GM10266 (cell line): ENCODE data around the gene SCFD1.

Experiments used
- DNase-seq: peaks from one replicate; pipeline ENCODE4 v3.0.0; 2012; ENCODE audit errors: extremely low spot score
- TF ChIP-seq, protein P1 (sequence below): IDR thresholded peaks from 2 replicates; pipeline ENCODE4 v1.5.1; 2012; ENCODE audit warnings: mild to moderate bottlenecking, low read depth; ENCODE audit not compliant: control insufficient read depth, insufficient read depth; ENCODE audit errors: missing control alignments

The SCFD1 gene

DNA sequence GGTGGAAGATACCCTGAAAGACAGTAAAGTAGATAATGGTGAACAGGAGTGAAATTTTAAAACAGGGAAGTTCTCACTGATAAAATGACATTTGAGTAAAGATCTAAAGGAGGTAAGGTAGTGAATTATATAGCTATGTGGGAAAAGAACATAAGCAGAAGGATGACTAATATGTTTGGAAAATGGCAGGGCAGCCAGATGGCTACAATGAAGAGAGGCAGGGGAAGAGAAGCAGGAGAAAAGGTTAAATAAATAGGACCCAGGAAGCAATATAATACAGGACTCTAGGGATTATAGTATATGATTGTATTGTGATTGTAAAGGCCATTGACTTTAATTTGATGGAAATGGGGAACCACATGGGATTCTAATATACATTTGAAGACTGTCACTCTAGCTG, 33.0 kb downstream of the SCFD1 start:
- TF ChIP-seq, protein P1, sequence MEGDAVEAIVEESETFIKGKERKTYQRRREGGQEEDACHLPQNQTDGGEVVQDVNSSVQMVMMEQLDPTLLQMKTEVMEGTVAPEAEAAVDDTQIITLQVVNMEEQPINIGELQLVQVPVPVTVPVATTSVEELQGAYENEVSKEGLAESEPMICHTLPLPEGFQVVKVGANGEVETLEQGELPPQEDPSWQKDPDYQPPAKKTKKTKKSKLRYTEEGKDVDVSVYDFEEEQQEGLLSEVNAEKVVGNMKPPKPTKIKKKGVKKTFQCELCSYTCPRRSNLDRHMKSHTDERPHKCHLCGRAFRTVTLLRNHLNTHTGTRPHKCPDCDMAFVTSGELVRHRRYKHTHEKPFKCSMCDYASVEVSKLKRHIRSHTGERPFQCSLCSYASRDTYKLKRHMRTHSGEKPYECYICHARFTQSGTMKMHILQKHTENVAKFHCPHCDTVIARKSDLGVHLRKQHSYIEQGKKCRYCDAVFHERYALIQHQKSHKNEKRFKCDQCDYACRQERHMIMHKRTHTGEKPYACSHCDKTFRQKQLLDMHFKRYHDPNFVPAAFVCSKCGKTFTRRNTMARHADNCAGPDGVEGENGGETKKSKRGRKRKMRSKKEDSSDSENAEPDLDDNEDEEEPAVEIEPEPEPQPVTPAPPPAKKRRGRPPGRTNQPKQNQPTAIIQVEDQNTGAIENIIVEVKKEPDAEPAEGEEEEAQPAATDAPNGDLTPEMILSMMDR, result no peak
- DNase-seq, result no peak

DNA sequence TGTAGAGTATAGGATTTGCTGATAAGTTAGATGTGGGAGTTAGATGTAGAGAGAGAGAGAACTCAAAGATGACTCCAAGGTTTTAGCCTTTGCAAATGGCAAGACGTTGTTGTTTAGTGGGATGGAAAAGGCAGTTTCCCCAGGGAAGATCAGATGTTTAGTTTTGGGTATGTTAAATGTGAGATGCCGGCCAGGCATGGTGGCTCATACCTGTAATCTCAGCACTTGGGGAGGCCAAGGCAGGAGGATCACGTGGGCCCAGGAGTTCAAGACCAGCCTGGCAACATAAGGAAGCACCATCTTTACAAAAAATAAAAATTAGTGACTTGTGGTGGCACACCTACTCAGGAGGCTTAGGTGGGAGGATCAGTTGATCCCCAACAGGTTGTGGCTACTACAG, 33.5 kb downstream of the SCFD1 start:
- TF ChIP-seq, protein P1, result no peak

DNA sequence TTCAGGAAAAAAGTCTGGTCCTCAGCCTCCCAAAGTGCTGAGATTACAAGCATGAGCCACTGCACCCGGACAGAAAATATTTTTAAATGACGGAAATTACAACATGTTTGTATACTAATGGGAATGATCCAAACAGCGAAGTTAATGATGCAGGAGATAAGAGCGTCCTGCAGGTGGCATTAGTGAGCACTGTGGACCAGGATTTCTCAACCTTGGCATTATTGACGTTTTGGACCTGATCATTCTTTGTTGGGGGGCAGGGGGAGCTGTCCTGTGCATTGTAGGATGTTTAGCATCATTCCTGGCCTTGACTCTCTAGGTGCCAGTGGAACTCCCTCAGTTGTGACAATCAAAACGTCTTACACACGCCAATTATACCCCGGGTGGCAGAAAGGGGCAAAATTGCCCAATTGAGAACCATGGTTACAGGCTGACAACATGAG, 34.1 kb downstream of the SCFD1 start:
- peak; percentile 8 for DNase-seq
- TF ChIP-seq, protein P1, result peak; percentile 70

More for the DNA sequence above, 33.5 kb downstream of the SCFD1 start:
- DNase-seq, result no peak

DNA sequence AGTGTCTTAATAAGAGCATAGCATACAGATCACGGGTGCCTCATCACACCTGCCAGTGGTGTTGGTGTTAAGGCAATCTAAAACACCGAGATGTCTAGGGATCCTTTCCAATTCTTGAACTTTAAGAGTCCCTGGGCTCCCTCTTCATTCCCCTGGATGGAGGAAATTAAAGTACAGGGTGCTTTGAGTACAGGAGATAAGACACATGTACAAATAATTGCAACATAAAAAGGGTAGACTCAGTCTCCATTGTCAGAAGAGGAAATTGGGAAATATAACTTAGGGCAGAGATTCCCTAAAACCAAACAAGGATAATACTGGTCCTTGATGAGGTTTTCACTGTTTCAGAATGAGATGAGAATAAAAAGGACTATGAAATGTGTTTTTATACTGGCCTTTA, 34.9 kb downstream of the SCFD1 start:
- no peak for DNase-seq
- TF ChIP-seq, protein P1, result no peak

DNA sequence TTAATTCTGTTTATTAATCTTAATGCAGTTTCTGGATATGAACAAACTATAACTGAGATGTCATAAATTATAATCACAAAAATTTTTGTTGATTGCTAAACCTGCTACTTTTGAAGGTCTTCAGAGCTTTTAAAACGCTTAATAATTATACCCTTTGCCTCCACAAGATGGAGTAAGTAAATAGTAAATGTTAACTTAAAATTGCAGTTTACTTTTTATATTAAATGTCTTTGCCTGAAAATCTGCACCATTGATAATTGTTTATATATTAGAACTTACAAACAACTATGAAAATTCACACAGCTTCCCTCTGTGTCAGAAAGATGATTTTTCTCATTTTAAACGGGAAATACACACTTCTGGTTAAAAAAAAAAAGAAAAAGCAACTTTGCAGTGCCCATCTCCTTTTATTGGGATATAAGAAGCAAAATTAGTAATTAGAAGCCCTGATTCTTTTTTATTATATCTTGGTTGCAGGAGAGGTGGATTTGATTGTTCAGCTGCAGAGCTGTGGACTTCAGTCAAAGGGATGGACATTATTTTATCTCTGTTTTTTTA, 35.6 kb downstream of the SCFD1 start:
- DNase-seq, result no peak
- TF ChIP-seq, protein P1, result no peak

DNA sequence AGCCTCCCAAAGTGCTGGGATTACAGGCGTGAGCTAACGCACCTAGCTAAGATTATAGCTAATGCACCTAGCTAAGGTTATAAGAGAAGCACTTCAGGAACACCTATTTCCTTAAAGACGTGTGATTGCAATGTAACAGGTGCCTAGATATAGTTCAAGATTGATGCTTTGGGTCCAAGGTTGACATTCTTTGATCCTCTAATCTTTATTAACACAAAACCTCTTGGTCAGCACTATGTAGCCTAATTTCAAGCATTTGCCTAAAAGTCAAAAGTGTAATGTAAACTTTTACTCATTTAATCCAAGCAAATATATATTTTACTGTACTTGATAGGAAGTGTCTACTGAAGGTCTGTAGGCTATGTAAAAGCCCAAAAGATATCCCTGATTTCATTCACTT, 36.5 kb downstream of the SCFD1 start:
- no peak for DNase-seq
- TF ChIP-seq, protein P1, result no peak

DNA sequence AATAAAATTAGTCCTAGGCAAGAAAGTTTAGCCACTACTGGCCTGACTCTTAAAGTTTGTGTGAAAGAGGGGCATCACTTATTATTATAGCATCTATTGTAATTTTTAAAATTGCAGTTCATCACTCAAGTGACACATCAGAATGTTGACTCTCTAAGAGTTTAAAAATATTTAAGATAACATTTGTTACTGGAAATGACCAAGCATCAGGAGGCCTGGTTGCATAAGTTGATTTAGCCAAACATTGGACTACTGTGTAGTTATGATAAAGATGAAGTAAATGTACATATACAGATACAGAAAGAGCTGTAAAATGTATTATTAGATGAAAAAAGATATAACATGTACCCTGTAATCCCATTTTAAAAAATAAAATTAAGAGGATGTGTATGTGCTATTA, 47.5 kb downstream of the SCFD1 start:
- DNase-seq, result no peak
- TF ChIP-seq, protein P1, result no peak
